A204.1 (cell line): Measurements from ENCODE around the gene RFESD.

ENCODE experiments used
- FAIRE-seq: peaks from 2 replicates; lab custom pipeline; 2012; peaks lifted over from hg19 to GRCh38; lab: Jason Lieb, UNC

The RFESD gene

DNA sequence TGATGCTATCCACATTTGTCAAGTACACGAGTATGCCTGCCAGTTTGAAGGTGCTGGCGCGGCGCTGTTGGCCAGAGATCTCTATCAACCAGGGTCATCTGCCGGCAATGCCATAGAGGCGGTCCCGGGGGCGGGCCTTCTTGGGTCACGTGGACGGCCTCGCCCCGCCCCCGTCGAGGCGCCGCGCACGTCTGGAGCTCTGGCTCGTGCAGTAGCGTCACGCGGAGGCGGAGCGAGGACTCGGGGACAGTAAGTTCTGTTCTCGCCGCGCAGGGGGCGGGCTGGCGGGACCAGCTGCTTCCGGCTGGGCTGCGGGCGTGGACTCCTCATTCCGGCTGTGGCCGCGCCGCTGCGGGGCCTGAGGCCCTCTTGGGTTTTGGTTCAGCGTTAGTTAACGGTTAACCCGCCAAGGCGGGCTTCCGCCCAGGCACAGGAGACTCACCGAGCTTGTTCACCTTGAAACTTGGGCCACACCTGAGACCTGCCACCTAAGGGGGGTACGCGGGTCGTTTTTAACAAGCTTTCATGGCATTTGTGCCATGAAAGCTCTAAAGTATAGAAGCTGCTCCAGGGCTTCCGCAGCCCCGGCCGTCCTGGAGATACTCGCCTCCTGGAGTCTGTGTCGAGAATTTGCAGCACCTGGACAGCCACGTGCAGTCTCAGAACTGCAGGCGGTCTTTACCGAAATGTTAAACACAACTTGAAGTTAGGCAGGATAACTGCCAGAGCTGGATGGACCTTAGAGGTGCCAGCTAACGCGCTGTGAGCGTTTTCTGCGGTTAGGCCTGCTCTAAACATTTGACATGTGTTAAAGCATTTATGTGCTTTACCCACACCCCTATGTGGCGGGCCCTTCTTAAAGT lies at the start of gene RFESD:
Gene RFESD, plus strand, starts transcription at position 209 of the 863 bp plus-strand sequence. CDS start 5,495 bp downstream, outside the sequence.
- no peak for FAIRE-seq

DNA sequence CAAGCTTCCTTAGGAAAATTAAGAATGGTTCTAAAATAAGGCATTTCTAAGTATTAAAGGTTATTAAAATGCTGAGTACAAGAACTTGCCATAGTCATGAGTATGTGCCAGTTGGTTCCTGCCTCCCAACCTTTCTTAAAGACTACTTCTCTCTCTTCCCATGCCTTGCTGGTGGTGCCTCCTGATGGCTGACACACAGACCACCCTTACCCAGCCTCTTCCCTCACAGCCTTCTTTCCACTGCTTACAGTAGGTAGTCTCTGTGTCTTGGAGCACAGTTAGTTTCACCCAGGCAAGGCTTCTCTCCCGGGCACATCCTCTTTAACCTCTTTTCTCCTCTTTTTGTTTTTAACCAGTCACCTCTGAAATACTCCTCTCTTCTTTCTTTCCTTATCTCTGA lies 47.3 kb upstream of the RFESD start:
- FAIRE-seq = no peak

DNA sequence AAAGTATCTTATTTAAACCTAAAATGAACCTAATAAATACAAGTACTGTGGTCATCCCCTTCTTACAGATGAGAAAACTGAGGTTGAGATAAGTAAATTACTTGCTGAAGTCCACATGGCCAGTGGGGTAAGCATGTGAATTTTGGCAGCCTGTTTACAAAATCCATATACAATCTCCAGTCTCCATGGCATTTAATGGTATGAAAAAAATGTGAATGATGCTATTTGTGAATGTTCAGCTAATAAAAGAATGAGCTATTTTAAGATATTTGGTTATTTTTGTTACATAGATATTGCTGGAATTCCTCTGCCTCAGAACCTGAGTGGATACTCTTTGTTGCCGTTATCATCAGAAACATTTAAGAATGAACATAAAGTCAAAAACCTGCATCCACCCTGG lies 46.0 kb upstream of the RFESD start:
- FAIRE-seq = no peak

DNA sequence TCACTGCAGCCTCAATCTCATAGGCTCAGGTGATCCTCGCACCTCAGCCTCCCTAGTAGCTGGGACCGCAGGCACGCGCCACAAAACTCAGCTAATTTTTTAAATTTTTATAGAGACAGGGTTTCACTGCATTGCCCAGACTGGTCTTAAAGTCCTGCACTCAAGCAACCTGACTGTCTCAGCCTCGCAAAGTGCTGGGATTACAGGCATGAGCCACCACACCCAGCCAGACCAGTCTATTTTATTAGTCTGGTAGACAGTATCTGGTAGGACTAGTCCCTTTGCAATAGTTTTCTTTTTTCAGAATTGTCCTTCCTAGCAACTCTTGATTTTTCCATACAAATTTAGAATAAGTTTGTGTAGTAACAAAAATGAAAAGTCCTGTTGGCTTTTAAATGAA lies 40.8 kb upstream of the RFESD start:
- FAIRE-seq = no peak

DNA sequence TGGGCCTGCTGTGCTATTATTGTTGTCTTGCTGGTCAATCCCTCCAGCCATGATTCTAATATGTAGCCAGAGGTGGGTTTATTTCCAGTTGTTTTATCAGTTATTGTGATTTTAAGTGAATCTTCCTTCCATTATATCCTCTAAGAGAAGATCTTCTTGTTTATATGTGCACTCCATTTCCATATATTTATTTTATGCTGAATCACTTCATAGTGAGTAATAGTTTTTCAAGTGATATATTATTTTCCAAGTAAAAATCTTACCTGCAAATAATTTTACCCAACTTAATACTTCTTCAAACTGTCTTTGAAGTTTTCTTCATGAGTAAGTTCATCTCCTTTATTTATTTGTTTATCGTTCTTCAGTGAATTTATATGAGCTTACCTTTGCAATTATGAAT lies 40.2 kb upstream of the RFESD start:
- no peak for FAIRE-seq

DNA sequence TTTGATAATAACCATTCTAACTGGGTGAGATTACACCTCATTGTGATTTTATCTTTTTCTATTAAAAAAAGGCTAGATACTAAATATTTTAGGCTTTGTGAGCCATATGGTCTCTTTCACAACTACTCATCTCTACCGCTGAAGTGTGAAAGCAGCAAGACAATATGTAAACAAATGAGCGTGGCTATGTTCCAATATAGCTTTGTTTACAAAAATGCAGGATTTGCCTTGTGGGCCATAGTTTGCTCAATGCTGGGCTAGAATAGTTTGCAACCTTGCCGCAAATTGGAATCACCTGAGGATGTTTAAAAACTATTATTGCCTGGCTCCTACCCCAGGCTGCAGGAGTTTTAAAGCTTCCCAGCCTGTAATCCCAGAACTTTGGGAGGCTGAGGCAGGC lies 36.9 kb upstream of the RFESD start:
- no peak for FAIRE-seq

DNA sequence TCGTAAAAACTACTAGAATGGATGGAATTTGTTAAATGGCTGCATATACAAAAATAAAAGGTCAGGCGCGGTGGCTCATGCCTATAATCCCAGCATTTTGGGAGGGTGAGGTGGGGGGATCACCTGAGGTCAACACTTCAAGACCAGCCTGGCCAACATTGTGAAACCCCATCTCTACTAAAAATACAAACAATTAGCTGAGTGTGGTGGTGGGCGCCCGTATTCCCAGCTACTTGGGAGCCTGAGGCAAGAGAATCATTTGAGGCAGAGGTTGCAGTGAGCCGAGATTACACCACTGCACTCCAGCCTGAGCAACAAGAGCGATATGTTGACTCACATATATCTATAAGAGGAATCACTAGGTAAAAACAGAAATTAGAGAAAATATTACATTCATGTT lies 36.0 kb upstream of the RFESD start:
- no peak for FAIRE-seq

DNA sequence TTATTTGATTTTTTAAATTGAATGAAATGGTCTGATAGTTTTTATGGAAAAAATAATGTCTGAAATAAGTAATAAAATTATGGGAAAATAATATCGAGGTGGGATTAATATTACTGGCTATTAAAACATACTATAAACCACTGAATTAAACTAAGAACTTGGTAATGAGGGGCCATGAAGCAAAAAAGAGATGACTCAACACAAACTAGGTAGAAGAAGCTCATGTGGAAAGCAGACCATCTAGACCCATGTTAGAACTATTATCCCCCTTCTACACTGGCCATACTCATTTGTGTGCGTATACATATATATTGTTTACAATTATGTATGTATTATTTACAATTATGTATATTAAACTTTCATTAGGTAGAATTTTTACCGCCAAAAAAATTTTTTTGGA lies 35.2 kb upstream of the RFESD start:
- FAIRE-seq = no peak

DNA sequence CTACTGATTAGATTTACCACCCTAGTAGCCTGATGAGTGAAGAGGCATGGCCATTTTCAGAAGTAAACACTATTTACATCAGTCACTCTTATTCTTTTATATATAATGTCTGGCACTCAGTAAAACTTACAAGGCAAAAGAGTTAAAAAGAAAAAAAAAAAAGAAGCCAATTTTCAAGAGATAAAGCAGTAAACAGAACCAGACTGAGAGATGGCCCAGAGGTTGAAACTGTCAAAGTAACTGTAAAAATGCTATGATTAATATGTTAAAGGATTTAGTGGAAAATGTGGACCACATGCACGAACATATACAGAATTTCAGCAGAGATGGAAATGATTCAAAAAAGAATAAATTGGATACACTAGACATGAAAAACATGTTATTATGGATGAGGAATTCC lies 33.1 kb upstream of the RFESD start:
- FAIRE-seq = no peak

DNA sequence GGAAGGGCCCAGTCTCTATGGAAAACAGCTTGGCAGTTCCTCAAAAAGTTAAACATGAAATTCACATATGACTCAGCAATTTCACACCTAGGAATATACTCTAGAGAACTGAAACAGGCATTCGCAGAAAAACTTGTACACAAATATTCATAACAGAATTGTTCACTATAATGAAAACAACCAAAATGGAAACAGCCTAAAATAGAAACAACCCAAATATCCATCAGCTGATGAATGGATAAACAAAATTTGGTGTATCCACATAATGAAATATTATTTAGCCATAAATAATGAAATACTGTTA lies 31.5 kb upstream of the RFESD start:
- FAIRE-seq = no peak

DNA sequence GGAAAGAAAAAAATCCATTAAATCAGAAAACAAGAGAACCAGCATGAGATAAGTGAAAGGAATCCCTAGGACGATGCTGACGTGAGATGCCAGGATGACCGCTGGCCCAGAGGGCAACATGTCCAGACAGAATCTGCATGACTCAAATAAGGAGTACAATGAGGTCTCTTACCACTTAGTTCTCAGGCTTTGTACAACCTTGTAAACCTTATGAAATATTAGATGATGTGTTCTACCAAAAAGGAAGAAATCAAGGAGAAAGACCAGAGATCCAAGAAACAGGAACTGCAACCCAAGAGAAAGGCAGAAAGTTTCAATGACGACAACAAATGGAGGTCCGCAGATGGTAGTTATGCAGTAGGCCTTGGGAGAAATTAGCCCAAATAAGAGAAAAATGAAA lies 29.5 kb upstream of the RFESD start:
- no peak for FAIRE-seq

DNA sequence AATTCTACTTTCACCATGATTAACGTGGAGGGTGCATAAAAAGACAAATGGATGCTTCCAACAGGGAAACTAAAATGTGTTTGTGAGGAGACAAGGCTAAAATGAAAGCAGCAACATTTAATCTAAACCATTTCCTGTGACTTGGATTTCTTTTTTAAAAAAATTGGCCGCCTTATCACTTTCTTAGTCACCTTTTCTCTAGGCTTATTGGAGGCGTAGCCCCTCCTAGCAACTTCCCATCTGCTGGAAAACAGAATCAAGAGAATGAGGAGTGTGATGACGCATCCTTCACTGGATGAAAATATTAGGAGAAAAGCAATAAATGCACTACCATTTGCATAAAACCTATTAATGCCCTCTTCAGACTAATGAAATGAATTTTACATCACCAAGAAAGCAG lies 27.5 kb upstream of the RFESD start:
- FAIRE-seq = no peak

DNA sequence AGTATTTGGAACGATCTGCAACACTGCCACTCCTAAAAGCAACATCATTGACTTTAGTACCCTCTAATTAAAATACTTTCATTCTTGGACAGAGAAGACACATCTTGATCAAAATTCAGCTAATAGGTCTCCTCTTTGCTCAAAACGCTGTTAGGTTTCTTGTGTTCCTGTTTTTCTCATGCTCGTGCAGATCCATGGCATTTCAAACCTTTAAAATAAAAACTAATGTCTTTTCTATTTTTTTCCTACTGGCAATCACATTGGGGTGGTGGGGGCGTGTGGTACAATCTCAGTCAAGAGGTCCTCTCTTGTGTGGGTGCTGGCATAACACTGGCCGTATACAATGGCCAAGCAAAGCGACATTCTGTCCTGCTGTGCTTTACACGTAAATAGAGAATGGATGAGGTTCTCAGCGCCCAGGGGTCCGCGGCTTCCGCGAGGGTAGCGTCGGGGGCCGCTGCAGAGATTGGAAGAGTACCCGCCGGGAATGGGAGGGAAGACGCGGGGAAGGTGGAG lies 27.0 kb upstream of the RFESD start:
- no peak for FAIRE-seq

DNA sequence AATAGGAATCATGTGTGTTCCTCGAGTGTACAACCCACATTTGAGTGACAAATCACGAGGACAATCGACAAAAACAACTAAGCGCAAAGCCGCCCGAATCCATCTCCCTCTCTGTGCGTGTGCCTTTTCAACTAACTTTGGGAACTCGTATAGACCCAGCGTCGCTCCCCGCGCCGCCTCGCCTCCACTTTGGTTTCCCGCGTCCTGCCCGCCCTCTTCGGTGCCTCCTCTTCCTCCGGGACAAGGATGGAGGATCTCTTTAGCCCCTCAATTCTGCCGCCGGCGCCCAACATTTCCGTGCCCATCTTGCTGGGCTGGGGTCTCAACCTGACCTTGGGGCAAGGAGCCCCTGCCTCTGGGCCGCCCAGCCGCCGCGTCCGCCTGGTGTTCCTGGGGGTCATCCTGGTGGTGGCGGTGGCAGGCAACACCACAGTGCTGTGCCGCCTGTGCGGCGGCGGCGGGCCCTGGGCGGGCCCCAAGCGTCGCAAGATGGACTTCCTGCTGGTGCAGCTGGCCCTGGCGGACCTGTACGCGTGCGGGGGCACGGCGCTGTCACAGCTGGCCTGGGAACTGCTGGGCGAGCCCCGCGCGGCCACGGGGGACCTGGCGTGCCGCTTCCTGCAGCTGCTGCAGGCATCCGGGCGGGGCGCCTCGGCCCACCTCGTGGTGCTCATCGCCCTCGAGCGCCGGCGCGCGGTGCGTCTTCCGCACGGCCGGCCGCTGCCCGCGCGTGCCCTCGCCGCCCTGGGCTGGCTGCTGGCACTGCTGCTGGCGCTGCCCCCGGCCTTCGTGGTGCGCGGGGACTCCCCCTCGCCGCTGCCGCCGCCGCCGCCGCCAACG lies 26.3 kb upstream of the RFESD start, which contains the start of gene GPR150:
Gene GPR150, plus strand, starts transcription at position 58 of the 840 bp plus-strand sequence. Its CDS starts 189 bp downstream, at position 247.
- FAIRE-seq = no peak

DNA sequence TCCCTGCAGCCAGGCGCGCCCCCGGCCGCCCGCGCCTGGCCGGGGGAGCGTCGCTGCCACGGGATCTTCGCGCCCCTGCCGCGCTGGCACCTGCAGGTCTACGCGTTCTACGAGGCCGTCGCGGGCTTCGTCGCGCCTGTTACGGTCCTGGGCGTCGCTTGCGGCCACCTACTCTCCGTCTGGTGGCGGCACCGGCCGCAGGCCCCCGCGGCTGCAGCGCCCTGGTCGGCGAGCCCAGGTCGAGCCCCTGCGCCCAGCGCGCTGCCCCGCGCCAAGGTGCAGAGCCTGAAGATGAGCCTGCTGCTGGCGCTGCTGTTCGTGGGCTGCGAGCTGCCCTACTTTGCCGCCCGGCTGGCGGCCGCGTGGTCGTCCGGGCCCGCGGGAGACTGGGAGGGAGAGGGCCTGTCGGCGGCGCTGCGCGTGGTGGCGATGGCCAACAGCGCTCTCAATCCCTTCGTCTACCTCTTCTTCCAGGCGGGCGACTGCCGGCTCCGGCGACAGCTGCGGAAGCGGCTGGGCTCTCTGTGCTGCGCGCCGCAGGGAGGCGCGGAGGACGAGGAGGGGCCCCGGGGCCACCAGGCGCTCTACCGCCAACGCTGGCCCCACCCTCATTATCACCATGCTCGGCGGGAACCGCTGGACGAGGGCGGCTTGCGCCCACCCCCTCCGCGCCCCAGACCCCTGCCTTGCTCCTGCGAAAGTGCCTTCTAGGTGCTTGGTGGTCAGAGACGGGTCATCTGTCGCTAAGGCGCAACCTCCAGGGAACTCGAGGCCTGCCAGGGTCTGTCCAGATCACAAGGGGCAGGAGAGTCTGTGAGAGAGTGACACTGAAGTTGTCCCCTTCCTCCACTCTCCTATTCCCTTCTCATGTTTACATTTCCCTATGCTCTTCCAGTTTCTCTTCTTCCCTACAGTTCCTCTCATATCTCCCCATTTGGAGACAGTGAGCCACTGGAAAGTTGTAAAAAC lies 25.4 kb upstream of the RFESD start:
- FAIRE-seq = no peak

DNA sequence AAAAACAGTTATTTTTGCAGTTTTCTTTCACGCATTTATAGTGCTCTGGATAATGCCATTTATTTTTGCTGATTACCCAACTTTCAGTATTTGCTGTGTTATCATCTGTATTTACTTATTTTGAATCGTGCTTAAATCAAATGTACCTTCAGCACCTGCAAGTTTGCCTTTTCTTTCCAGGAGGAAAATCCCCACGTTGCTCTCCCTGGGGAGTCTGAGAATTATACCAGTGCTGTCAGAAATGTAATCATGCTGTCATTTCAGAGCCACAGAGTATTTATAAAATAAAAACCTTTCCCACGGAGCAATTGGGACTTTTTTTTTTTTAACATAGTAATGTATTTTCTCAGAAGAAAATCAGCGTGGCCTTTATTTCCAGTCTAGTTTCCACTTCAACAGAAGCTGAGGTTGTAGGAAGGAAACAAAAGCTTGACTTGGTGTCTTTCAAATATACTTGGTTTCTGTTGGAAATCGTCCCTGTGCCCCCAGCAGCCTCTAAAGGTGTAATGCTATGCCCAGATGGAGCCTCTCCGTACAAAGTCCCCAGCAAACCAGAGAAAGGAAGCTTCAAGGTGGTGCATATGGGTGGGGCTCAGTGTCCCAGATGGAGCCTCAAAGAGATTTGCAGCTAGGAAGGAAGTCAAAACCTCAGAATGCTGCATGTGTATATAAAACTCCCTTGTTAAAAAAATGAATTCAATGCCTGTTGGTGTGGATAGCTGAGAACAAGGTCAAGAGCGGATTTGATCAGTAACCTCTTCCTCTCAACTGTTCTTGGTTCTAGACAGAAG lies 24.5 kb upstream of the RFESD start:
- no peak for FAIRE-seq

DNA sequence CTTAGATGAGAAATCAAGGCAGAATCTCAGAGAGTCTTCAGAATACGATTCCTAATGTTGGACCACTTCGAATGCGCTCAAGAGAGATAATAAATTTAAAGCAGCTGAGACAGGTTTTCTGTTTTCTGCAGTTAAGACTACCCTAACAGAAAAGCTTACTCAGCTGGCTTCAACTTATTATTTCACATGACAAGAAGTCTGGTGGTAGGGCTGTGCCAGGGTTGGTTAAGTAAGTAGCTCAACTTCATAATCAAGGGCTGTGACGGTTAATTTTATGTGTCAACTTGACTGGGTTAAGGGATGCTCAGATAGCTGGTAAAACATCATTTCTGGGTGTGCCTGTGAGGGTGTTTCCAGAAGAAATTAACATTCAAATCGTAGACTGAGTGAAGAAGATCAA lies 22.9 kb upstream of the RFESD start:
- FAIRE-seq = no peak

DNA sequence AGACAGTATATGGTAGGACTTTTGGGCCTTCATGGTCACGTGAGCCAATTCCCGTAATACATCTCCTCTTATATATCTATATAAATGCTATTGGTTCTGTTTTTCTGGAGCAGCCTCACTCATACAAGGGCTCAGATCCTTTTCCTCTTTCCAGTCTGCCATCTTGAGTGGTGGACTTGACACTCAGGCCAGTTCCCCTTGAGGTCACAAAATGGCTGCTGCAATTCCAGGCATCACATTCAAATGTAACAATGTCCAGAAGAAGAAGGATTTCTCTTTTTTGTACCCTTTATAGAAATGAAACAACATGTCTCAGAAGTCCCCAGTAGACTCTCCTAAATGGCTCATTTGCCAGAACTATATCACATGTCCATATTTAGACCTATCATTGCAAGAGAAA lies 22.2 kb upstream of the RFESD start:
- FAIRE-seq = no peak

DNA sequence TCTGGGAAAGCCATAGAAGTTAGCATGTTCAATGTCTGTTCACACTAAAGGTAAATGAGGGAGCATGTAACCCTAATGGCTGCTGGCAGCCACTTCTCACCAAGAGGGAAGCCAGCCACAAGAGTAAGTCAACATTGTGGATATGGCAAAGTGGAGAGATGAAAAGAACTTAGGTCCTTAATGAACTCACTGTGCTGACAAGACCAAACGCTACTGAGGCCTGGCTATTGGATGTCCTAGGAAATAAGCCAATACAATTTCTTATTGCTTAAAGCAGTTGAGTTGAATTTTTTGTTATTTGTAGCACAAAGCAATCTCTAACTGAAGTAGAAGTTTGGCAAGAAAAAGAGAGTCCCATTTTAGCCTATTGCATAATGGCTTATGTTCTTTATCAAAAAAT lies 19.9 kb upstream of the RFESD start:
- no peak for FAIRE-seq

DNA sequence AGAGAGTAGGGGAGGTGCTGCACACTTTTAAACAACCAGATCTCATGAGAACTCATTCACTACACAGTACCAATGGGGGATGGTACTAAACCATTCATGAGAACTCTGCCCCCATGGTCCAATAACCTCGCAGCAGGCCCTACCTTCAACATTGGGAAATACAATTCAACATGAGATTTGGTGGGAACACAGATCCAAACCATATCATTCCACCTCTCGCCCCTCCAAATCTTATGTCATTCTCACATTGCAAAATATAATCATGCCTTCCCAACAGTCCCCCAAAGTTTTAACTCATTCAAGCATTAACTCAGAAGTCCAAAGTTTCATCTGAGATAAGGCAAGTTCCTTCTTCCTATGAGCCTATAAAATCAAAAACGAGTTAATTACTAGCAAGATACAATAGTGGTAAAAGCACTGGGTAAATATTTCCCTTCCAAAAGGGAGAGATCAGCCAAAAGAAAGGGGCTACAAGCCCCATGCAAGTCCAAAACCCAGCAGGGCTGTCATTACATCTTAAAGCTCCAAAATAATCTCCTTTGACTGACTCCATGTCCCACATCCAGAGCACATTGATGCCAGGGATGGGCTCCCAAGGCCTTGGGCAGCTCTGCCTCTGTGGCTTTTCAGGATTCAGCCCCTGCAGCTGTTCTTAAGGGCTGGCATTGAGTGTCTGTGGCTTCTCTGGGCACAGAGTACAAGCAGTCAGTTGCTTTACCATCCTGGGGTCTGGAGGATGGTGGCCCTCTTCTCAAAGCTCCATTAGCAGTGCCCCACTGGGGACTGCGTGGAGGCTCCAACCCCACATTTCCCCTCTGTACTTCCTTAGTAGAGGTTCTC lies 18.4 kb upstream of the RFESD start:
- FAIRE-seq = no peak
